ENCODE data around the gene GDAP2. TPM values are rescaled to one million over a fixed set of nuclear protein-coding genes. Genes with fewer than 3 reads are reported as not detected.

Gene GDAP2
- total RNA-seq, 2 donors from 2014 or later: 15.8 to 20.8 TPM

- DNase-seq: peak in 1 of 4 donors; percentile 19
- Histone ChIP-seq H3K27me3 (no peaks in the 10 kb centered on the region), H3K4me1 (peaks cover 64% of the 10 kb centered on the region), H3K9me3 (no peaks in the 10 kb centered on the region), H3K27ac (peak overlapping the region in 3 of 4 donors; percentile 9 to 40 (median 25)), H3K4me3 (no peak overlapping the region), H3K36me3 (replicated peaks in 1 of 2; ENCODE audit: insufficient read depth in 1 of 2, low read depth in 2 of 2) (no peaks in the 10 kb centered on the region)
- TF ChIP-seq POLR2A (IDR thresholded peaks at IDR 0.05) (no peak), CTCF (IDR thresholded peaks at IDR 0.05) (no peak)
- WGBS, 2 donors: 75 to 77% methylated on average over 2 of the region's 2 CpGs
- ATAC-seq: no peak
- intact Hi-C loops (cut with DNase I): no loop called here
Observed at GRCh38 chr1:117825414-117825813, 104.0 kb downstream of the GDAP2 start.

GRCh38 chr1:117824616-117825015 is 104.8 kb downstream of the GDAP2 start:
- Histone ChIP-seq H3K9me3 (no peaks in the 10 kb centered on the region), H3K4me1 (peaks cover 72% of the 10 kb centered on the region), H3K27me3 (no peaks in the 10 kb centered on the region), H3K27ac (peak overlapping the region in 3 of 4 donors; percentile 4 to 40 (median 25)), H3K4me3 (no peak overlapping the region), H3K36me3 (replicated peaks in 1 of 2; ENCODE audit: insufficient read depth in 1 of 2, low read depth in 2 of 2) (no peaks in the 10 kb centered on the region)
- intact Hi-C loops (cut with DNase I): no loop called here
- ATAC-seq (no peak), DNase-seq (peak in 2 of 4 donors; percentile 18 to 34)
- WGBS, 2 donors: 30 to 35% methylated on average over 1 of the region's 1 CpG
- no peak for TF ChIP-seq CTCF (IDR thresholded peaks at IDR 0.05)
- TF ChIP-seq POLR2A (IDR thresholded peaks at IDR 0.05): no peak

- no peaks in the 10 kb centered on the region for H3K27me3 ChIP-seq
- H3K4me1 ChIP-seq: peaks cover 62% of the 10 kb centered on the region
- TF ChIP-seq POLR2A (IDR thresholded peaks at IDR 0.05): no peak
- TF ChIP-seq CTCF (IDR thresholded peaks at IDR 0.05): no peak
- H3K4me3 ChIP-seq: no peak overlapping the region
- WGBS, 2 donors: 72 to 90% methylated on average over 3 of the region's 3 CpGs
- peak overlapping the region; percentile 8 to 39 (median 31) for H3K27ac ChIP-seq
- intact Hi-C loops (cut with DNase I): no loop called here
- DNase-seq (peak; percentile 51 to 77 (median 62)), ATAC-seq (peak; percentile 71)
- no peaks in the 10 kb centered on the region for H3K9me3 ChIP-seq
- H3K36me3 ChIP-seq (replicated peaks in 1 of 2; ENCODE audit: insufficient read depth in 1 of 2, low read depth in 2 of 2): no peaks in the 10 kb centered on the region
Observed at GRCh38 chr1:117821774-117822482, 107.5 kb downstream of the GDAP2 start.

- WGBS, 2 donors: 66 to 75% methylated on average over 2 to 5 of the region's 5 CpGs
- no peak for ATAC-seq
- H3K27ac ChIP-seq: peak overlapping the region in 3 of 4 donors; percentile 26 to 39 (median 36)
Observed at GRCh38 chr1:117821382-117821755, 108.1 kb downstream of the GDAP2 start.

More at GRCh38 chr1:117821382-117821755, 108.1 kb downstream of the GDAP2 start:
- no peaks in the 10 kb centered on the region for H3K27me3 ChIP-seq
- TF ChIP-seq POLR2A (IDR thresholded peaks at IDR 0.05): no peak
- TF ChIP-seq CTCF (IDR thresholded peaks at IDR 0.05): no peak
- DNase-seq: no peak
- intact Hi-C loops (cut with DNase I): no loop called here
- no peak overlapping the region for H3K4me3 ChIP-seq
- no peaks in the 10 kb centered on the region for H3K9me3 ChIP-seq
- peaks cover 56% of the 10 kb centered on the region for H3K4me1 ChIP-seq
- no peaks in the 10 kb centered on the region for H3K36me3 ChIP-seq (replicated peaks in 1 of 2; ENCODE audit: insufficient read depth in 1 of 2, low read depth in 2 of 2)

Measured in body of pancreas (tissue), 4 donors.